Muscle layer of duodenum (tissue), 2 donors: ENCODE data around the gene TMTC2.

Source experiments
- H3K27ac ChIP-seq: one replicate; pipeline ENCODE4 v1.7.0; 2013; ENCODE audit warnings: mild to moderate bottlenecking, low read length
- H3K27me3 ChIP-seq: one replicate; pipeline ENCODE4 v1.7.0; 2013; ENCODE audit warnings: low read depth, mild to moderate bottlenecking, control low read depth, low read length
- H3K36me3 ChIP-seq, 2 donors: one replicate each; pipeline ENCODE4 v1.7.0; 2013; ENCODE audit warnings: low read length in 2 of 2, control low read depth in 1 of 2, mild to moderate bottlenecking in 1 of 2; ENCODE audit not compliant: insufficient read depth in 2 of 2, control insufficient read depth in 1 of 2
- H3K4me1 ChIP-seq, 2 donors: one replicate each; pipeline ENCODE4 v1.7.0; 2013; ENCODE audit warnings: low read length in 2 of 2, mild to moderate bottlenecking in 2 of 2, control low read depth in 1 of 2, moderate library complexity in 1 of 2; ENCODE audit not compliant: insufficient read depth in 2 of 2, control insufficient read depth in 1 of 2
- H3K4me3 ChIP-seq, 2 donors: one replicate each; pipeline ENCODE4 v1.7.0; 2013; ENCODE audit warnings: low read length in 2 of 2, low read depth in 1 of 2, mild to moderate bottlenecking in 1 of 2
- H3K9me3 ChIP-seq, 2 donors: one replicate each; pipeline ENCODE4 v1.7.0; 2013; ENCODE audit warnings: low read length in 2 of 2, control low read depth in 1 of 2, mild to moderate bottlenecking in 1 of 2; ENCODE audit not compliant: control insufficient read depth in 1 of 2
- donor health status: healthy.

The TMTC2 gene

DNA sequence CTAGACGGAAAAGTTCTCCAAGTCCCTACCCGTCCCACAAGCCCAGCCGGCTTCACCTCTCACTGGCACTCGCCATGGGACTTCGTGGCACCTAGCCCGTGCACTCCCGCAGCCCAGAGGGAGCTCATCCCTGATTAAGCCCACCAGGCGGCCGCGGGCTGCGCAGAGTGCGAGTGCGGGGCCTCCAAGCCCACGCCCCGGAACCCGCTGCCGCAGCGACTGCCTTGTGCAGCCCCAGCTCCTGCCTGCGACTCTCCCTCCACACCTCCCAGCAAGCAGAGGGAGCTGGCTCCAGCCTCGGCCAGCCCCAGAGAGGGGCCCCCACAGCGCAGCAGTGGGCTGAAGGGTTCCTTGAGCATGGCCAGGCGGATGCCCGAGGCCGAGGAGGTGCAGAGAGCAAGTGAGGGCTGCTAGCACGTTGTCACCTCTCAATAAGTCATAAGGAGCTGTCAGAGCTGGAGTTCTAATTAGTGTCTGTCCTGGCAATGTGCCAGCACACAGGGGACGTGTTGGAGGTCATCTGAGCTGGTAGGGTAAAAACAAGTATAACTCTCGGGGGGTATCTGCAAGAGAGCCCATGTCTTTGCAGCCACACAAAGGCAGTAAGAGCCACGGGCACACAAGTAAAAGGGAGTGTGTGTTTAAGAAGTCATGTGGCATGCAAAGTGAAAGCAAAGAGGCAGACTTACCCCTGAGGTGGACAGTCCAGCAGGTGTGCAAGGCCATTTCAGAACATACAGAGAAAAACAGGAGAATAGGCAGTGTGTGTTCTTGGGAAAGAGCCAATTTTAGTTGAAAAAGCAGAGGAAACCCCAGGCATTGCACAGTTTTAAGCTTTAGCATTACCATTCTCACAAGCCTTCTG lies 27.1 kb upstream of the TMTC2 start:
- H3K9me3 ChIP-seq: no peaks in the 10 kb centered on the region
- H3K4me1 ChIP-seq: no peaks in the 10 kb centered on the region
- no peak overlapping the region for H3K27ac ChIP-seq
- no peaks in the 10 kb centered on the region for H3K27me3 ChIP-seq
- H3K36me3 ChIP-seq: no peaks in the 10 kb centered on the region
- no peak overlapping the region for H3K4me3 ChIP-seq

DNA sequence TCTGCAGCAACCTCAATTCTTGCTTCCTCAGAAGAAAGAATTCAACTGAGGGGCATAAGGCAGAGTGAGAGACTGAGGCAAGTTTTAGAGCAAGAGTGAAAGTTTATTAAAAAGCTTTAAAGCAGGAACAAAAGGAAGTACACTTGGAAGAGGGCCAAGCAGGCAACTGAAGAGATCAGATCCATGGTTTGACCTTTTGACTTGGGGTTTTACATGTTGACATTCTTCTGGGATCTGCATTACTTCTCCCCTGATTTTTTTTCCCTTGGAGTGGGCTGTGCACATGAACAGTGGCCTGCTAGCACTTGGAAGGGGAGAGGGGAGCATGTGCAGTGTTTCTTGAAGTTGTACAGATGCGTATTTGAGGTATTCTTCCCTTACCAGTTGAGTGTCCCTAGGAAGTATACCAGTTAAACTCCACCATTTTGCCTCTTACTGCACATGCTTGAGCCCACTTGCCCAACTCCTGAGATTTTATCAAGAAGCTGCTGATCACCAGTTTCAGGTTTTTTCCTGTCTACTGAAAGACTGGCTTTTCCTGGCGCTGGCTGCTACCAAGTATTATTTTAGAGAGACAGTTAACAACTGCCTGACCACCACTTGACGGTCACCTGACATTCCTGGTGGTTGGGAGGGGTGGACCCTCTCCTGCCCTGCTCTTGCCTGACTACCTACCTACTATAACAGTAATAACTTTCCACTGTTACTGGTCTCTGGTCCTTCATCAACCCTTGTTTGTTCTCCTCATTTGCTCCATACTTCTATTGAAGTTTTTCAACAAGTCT lies 26.0 kb upstream of the TMTC2 start:
- no peaks in the 10 kb centered on the region for H3K36me3 ChIP-seq
- H3K27ac ChIP-seq: no peak overlapping the region
- H3K4me1 ChIP-seq: no peaks in the 10 kb centered on the region
- H3K27me3 ChIP-seq: no peaks in the 10 kb centered on the region
- no peaks in the 10 kb centered on the region for H3K9me3 ChIP-seq
- H3K4me3 ChIP-seq: no peak overlapping the region

DNA sequence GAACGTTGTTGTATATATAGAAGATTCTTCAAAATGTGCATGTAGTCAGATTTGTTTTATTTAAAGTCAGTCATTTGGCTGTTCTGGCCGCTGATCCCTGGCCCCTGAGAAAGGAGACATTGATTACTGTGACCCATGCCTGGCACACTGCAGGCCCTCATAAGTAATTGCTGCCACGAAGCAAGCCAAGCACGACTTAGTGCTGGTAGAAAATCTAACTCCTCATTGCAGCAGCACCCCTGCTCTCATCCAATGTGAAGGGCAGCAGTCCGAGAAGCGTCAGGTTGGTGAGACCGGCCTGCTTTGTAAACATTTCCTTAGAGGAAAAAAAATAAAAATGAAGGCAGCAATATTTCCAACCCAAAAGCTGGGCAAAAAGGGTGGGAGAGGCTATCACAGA lies 22.8 kb upstream of the TMTC2 start:
- Histone ChIP-seq H3K36me3 (no peaks in the 10 kb centered on the region), H3K4me3 (no peak overlapping the region), H3K27ac (no peak overlapping the region), H3K9me3 (no peaks in the 10 kb centered on the region), H3K27me3 (no peaks in the 10 kb centered on the region), H3K4me1 (no peaks in the 10 kb centered on the region)

DNA sequence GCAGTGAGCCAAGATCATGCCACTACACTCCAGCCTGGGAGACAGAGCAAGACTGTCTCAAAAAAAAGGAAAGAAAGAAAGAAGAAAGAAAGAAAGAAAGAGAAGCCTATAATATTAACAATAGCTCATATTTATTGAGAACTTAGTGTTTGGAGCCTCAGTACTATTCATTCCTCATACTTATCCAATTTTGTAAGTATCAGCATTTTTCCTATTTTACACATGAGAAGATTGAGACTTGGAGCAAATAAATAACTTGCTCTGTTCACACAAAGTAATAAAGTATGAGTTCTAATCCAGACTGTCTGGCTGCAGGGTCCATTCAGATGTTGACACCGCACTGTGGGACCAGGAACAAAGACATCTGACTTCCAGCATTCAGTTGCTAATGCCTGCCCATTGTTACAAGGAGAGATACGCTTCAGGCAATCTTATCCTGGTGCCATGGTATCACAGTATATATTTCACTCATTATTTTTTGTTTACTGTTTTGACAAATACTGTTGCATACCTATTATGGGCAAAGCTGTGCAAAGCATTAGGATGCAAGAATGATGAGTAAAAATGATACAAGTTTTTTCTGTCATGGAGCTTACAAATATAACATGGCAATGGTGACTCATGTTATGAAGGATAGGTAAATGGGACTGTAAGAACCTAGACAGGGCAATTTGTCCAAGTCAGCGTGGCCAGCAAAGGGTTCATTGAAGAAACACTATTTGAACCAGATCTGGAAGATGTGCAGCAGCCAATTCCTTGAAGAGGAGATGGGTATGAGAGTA lies 21.4 kb upstream of the TMTC2 start:
- no peak overlapping the region for H3K4me3 ChIP-seq
- no peaks in the 10 kb centered on the region for H3K27me3 ChIP-seq
- no peaks in the 10 kb centered on the region for H3K36me3 ChIP-seq
- no peaks in the 10 kb centered on the region for H3K9me3 ChIP-seq
- H3K4me1 ChIP-seq: no peaks in the 10 kb centered on the region
- H3K27ac ChIP-seq: no peak overlapping the region

DNA sequence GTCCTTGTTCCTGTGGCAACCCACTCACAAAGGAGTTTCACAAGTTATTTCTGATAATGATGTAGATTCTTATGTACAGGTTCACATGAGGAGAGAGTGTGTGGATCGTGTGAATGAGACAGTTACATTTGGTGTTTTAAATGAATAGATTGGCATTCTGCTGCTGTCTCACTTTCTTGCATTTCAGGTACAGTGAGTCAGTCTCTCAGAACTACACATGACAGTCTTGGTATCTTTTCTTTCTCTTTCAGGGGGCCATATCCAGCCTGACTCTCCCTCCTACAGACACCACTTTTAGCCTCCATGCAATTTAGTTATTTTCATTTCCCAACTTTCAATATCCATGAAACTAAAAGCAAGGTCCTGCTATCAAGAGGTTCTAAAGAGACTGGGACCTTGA lies 19.9 kb upstream of the TMTC2 start:
- Histone ChIP-seq H3K4me1 (no peaks in the 10 kb centered on the region), H3K4me3 (no peak overlapping the region), H3K27ac (no peak overlapping the region), H3K36me3 (no peaks in the 10 kb centered on the region), H3K27me3 (no peaks in the 10 kb centered on the region), H3K9me3 (no peaks in the 10 kb centered on the region)

DNA sequence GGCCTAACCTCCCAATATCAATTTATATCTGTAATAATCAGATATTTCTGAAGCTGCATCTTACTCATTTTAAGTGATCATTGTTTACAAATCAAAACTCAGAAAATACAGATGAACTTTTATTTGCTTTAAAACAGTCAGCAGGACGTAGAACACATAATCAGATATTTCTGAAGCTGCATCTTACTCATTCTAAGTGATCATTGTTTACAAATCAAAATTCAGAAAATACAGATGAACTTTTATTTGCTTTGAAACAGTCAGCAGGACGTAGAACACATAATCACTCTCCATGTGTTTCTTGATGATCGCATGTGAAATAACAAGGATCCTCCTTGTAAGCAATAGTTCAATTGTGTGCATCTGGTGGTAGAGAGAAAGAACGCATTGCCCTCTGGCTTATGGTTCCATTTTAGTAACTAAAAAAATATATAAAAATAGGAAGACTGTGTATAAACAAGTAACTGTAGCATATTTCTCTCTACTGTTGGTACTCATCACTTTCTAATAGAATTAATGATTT lies 15.0 kb upstream of the TMTC2 start:
- Histone ChIP-seq H3K27me3 (no peaks in the 10 kb centered on the region), H3K4me1 (no peaks in the 10 kb centered on the region), H3K27ac (no peak overlapping the region), H3K9me3 (no peaks in the 10 kb centered on the region), H3K4me3 (no peak overlapping the region), H3K36me3 (no peaks in the 10 kb centered on the region)

DNA sequence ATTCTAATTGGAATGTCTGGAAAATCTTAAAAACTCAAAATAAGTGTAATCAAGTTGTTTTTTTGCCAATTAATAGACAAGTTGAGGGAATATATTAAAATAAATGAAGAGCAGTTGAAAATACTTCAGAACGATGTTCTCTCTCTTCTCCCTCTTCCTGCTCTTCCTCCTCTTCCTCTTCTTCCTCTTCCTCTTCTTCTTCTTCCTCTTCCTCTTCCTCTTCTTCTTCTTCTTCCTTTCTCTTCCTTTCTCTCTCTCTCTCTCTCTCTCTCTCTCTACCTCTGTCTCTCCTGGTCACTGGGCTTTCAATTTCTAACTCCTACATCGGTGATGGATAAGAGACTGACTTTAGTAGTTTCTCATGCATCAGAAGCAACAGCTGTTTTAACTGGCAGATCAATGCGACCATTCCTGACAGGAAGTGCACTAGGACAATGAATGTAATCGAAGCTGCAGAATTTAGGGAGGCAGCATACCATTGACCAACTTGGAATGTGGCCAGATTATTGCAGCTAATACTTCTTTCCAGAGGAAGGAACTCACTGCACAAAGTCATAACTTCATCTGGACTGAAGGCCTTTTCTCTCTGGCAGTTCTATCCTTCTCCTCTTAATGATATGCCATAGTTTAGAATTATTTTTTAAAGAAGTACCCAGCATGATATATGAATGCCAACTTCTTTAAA lies 13.8 kb upstream of the TMTC2 start:
- Histone ChIP-seq H3K36me3 (no peaks in the 10 kb centered on the region), H3K27ac (no peak overlapping the region), H3K9me3 (no peaks in the 10 kb centered on the region), H3K27me3 (no peaks in the 10 kb centered on the region), H3K4me3 (no peak overlapping the region), H3K4me1 (no peaks in the 10 kb centered on the region)

DNA sequence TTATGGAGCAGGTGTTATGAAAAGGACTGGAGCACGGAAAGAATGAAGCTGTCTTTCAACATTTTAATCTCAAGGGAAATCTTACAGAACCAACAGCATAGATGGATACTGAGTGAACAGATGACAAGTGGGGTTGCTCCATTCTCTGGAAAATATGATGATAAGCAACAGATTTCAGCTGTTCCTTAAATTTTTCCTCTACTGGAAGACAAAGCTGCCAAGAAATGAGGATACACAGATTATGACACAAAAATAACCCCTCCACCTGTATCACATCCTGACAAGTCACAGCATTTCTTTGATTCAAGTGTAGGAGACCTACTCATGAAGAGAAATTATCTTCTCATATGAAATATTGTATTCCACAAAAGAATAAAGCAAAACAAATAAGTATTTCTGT lies 13.0 kb upstream of the TMTC2 start:
- Histone ChIP-seq H3K9me3 (no peaks in the 10 kb centered on the region), H3K27ac (no peak overlapping the region), H3K4me1 (no peaks in the 10 kb centered on the region), H3K36me3 (no peaks in the 10 kb centered on the region), H3K4me3 (no peak overlapping the region), H3K27me3 (no peaks in the 10 kb centered on the region)

DNA sequence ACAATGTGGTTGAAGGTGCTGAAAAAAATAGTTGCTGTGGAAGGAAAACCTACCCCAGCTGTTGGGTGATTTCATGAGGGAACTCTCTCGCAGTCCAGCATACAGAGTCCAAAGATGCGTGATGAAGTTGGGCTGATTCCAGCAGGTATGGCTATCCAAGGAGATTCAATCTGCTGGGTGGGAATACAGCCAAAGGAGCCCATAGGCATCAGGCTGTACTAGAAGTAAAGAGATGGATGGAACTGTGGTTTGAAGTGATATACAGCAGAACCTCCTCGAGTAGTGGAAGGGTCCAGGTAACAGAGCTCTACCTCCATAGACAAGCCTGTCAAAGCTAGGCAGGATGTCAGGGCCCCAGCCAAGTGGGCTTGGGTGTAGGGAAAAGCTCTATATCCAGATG lies 11.5 kb upstream of the TMTC2 start:
- Histone ChIP-seq H3K36me3 (no peaks in the 10 kb centered on the region), H3K9me3 (no peaks in the 10 kb centered on the region), H3K4me1 (no peaks in the 10 kb centered on the region), H3K4me3 (no peak overlapping the region), H3K27ac (no peak overlapping the region), H3K27me3 (no peaks in the 10 kb centered on the region)

DNA sequence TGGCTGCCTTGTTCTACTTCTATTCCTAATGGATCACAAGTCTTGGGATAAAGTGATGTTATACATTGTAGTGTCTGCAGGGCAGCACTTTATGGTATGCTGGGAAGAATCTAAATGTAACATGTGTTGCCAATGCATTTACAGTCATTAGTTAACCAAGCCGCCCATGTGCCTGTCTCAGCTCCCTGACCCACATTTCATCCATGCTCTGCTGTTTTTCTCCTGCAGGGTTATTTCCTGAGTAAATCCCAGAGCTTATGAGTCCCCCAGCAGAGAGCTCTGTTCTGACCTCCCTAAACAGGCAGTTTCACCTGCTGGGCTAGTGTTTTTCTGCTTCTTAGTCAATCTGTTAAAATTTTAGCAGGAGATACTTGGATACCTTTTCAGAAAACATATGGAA lies 4.4 kb upstream of the TMTC2 start:
- no peaks in the 10 kb centered on the region for H3K9me3 ChIP-seq
- H3K4me1 ChIP-seq: peaks cover 0 to 11% of the 10 kb centered on the region in 2 donors
- no peaks in the 10 kb centered on the region for H3K36me3 ChIP-seq
- H3K27ac ChIP-seq: no peak overlapping the region
- no peak overlapping the region for H3K4me3 ChIP-seq
- no peaks in the 10 kb centered on the region for H3K27me3 ChIP-seq
